HEK293 (cell line): Measurements from ENCODE around the gene GNG7.

Source experiments
- CTCF ChIP-seq: fragments of 450-650 bp; formaldehyde crosslinking; IDR thresholded peaks from 2 replicates; pipeline ENCODE4 v1.5.1; 2016; ENCODE audit warnings: missing biosample characterization, missing genetic modification characterization
- GFI1B ChIP-seq: fragments of 450-650 bp; formaldehyde crosslinking; IDR thresholded peaks from 2 replicates; pipeline ENCODE4 v1.5.1; 2016; ENCODE audit warnings: missing biosample characterization, missing genetic modification characterization
- KLF1 ChIP-seq: fragments of 450-650 bp; formaldehyde crosslinking; IDR thresholded peaks from 2 replicates; pipeline ENCODE4 v1.5.1; 2016; ENCODE audit warnings: missing biosample characterization, missing genetic modification characterization
- ZBTB26 ChIP-seq: fragments of 450-650 bp; formaldehyde crosslinking; optimal IDR thresholded peaks from 2 replicates; pipeline ENCODE3; 2016; ENCODE audit warnings: missing biosample characterization, mild to moderate bottlenecking, missing genetic modification characterization
- ZNF140 ChIP-seq: fragments of 450-650 bp; formaldehyde crosslinking; IDR thresholded peaks from 2 replicates; pipeline ENCODE4 v1.5.1; 2016; ENCODE audit warnings: missing biosample characterization, missing genetic modification characterization
- ZNF19 ChIP-seq: fragments of 450-650 bp; formaldehyde crosslinking; IDR thresholded peaks from 2 replicates; pipeline ENCODE4; 2016; ENCODE audit warnings: missing biosample characterization, missing genetic modification characterization, low read depth
- ZNF366 ChIP-seq: fragments of 450-650 bp; formaldehyde crosslinking; conservative IDR thresholded peaks from 2 replicates; pipeline ENCODE4 v1.5.1; 2016; ENCODE audit warnings: missing biosample characterization, missing genetic modification characterization
- ZNF501 ChIP-seq: fragments of 450-650 bp; formaldehyde crosslinking; IDR thresholded peaks from 2 replicates; pipeline ENCODE4 v1.5.1; 2016; ENCODE audit warnings: missing biosample characterization, missing genetic modification characterization

GRCh38 chr19:2723747-2724146, 21.3 kb upstream of the GNG7 start:
- TF ChIP-seq ZNF19 = no peak
- no peak for TF ChIP-seq CTCF
- no peak for TF ChIP-seq ZNF366 (tag by site-specific recombination)
- no peak for TF ChIP-seq KLF1
- no peak for TF ChIP-seq GFI1B (tag by site-specific recombination)
- TF ChIP-seq ZNF501 = no peak
- TF ChIP-seq ZNF140 (tag by site-specific recombination) = no peak
- TF ChIP-seq ZBTB26 (tag by site-specific recombination) = no peak
